Neural progenitor cell (in vitro differentiated cells): ENCODE results near the gene ERBB4. TPM values are rescaled to one million over a fixed set of nuclear protein-coding genes. Genes with fewer than 3 reads are reported as not detected.

ENCODE experiments used
- DNase-seq: peaks from one replicate; pipeline ENCODE4 v3.0.0-alpha.2; 2016; ENCODE audit warnings: low spot score
- H2AFZ ChIP-seq: fragments of 200-600 bp; sonication (generic); replicated peaks from 2 replicates; pipeline ENCODE4 v1.6.1; 2016; ENCODE audit warnings: antibody characterized with exemption
- H3F3A ChIP-seq: fragments of 200-600 bp; sonication (generic); 2 replicates; pipeline ENCODE4 v1.6.1; 2016; ENCODE audit warnings: antibody characterized with exemption, low read depth
- H3K27ac ChIP-seq: fragments of 200-600 bp; sonication (generic); 2 replicates; pipeline ENCODE4 v1.5.1; 2016; ENCODE audit warnings: mild to moderate bottlenecking
- H3K27me3 ChIP-seq: fragments of 200-600 bp; sonication (generic); 2 replicates; pipeline ENCODE4 v1.6.1; 2016; ENCODE audit warnings: mild to moderate bottlenecking, moderate library complexity
- H3K36me3 ChIP-seq: fragments of 200-600 bp; sonication (generic); 2 replicates; pipeline ENCODE4 v1.5.1; 2016
- H3K4me1 ChIP-seq: fragments of 200-600 bp; sonication (generic); 2 replicates; pipeline ENCODE4 v1.6.1; 2016; ENCODE audit warnings: mixed run types
- H3K4me2 ChIP-seq: fragments of 200-600 bp; sonication (generic); 2 replicates; pipeline ENCODE4 v1.6.1; 2016
- H3K4me3 ChIP-seq: fragments of 200-600 bp; sonication (generic); 2 replicates; pipeline ENCODE4 v1.5.1; 2016
- H3K79me2 ChIP-seq: fragments of 200-600 bp; sonication (generic); 2 replicates; pipeline ENCODE4 v1.6.1; 2016; ENCODE audit warnings: low read depth
- H3K9ac ChIP-seq: fragments of 200-600 bp; sonication (generic); 2 replicates; pipeline ENCODE4 v1.6.1; 2016
- H3K9me3 ChIP-seq: fragments of 200-600 bp; sonication (generic); 2 replicates; pipeline ENCODE4 v1.5.1; 2016; ENCODE audit warnings: low read depth
- H4K20me1 ChIP-seq: fragments of 200-600 bp; sonication (generic); 2 replicates; pipeline ENCODE4 v1.6.1; 2016; ENCODE audit warnings: low read depth
- H3K27ac Mint-ChIP-seq: 3 replicates; pipeline ENCODE4 v1.8.0; 2021; ENCODE audit warnings: mixed read lengths
- H3K27me3 Mint-ChIP-seq: 2 replicates; pipeline ENCODE4 v1.8.0; 2022; ENCODE audit warnings: low read depth, mild to moderate bottlenecking, inconsistent platforms, moderate library complexity, mixed read lengths; ENCODE audit not compliant: insufficient read depth
- H3K36me3 Mint-ChIP-seq: 3 replicates; pipeline ENCODE4 v1.8.0; 2021; ENCODE audit warnings: mixed read lengths
- H3K4me1 Mint-ChIP-seq: 3 replicates; pipeline ENCODE4 v1.8.0; 2021; ENCODE audit warnings: mixed read lengths
- H3K4me3 Mint-ChIP-seq: 3 replicates; pipeline ENCODE4 v1.8.0; 2021; ENCODE audit warnings: mild to moderate bottlenecking, moderate library complexity, mixed read lengths
- H3K9me3 Mint-ChIP-seq: 3 replicates; pipeline ENCODE4 v1.8.0; 2020; ENCODE audit warnings: mixed read lengths
- EZH2 ChIP-seq: fragments of 200-600 bp; sonication (generic); IDR thresholded peaks from 2 replicates; pipeline ENCODE4 v1.6.1; 2017; ENCODE audit warnings: antibody characterized with exemption, mild to moderate bottlenecking, moderate library complexity
- EZH2phosphoT487 ChIP-seq: fragments of 200-600 bp; sonication (generic); IDR thresholded peaks from 2 replicates; pipeline ENCODE4 v1.6.1; 2017; ENCODE audit warnings: antibody characterized with exemption
- total RNA-seq: library from RNA; depleted of rRNA; stranded (reverse); fragments of >200 nt; gene quantifications from 2 replicates; pipeline ENCODE4 v1.2.3, GENCODE V29; 2015; ENCODE audit warnings: low replicate concordance
- TF ChIP-seq, protein P1 (sequence below): fragments of 200-600 bp; sonication (generic); IDR thresholded peaks from 2 replicates; pipeline ENCODE4 v1.5.1; 2017; ENCODE audit warnings: antibody characterized with exemption, mild to moderate bottlenecking

Gene ERBB4
- total RNA-seq, 1 donor from 2014 or later, result 1.5 TPM

DNA sequence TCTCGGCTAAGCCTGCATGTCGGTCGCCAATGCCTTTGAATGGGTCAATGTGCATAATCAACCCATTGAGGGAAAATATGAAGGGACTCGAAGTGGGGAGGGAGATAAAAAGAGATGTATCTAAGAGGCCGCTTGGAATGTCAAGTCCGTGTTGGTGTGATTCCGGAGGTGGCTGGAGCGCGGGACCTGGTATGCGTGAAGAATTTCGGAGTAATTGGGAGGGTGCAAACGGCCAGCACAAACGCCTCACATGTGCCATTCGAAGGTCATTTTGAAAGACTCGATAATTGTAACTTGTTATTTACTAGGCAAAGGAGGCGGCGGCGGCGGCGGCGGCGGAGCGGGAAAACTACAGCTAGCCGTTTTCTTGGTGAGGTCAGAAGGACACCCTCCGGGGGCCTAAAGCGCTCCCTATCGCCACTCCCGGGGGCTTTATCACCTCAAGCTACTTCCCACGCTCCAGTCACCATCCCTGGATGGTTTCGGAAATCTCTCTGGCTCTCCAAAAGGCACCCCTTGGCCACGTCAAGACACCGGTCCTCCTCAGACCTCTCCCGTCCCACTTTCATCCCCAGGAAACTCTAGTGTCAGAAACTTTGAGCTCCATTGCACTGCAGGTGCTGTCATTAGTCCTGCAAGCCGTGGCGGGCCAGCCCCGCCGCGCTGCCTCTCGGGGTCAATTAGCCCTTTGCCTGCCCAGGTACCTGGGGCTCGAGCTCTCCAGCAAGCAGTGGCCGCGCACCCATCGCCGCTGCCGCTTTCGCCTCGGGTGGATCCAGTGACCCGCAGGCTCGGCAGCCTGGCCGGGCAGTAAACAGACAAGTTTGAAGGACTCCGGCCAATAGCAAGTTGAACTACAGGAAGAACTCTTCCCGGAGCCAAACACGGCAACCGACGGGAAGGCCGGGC lies 1.5 kb downstream of the ERBB4 start:
- H3K27me3 Mint-ChIP-seq, result peaks cover 13% of the 10 kb centered on the region
- no peak overlapping the region for H2AFZ ChIP-seq

GRCh38 chr2:212535996-212536816 lies 2.4 kb downstream of the ERBB4 start:
- H3K9ac ChIP-seq, result no peak overlapping the region
- Mint-ChIP-seq H3K4me3 (peak overlapping the region; percentile 93), H3K27me3 (peaks cover 13% of the 10 kb centered on the region), H3K9me3 (no peaks in the 10 kb centered on the region), H3K27ac (peak overlapping the region; percentile 98), H3K4me1 (peaks cover 46% of the 10 kb centered on the region), H3K36me3 (no peaks in the 10 kb centered on the region)
- H3K4me2 ChIP-seq, result peak overlapping the region; percentile 90
- no peaks in the 10 kb centered on the region for H3K9me3 ChIP-seq
- H3K27me3 ChIP-seq, result peaks cover 78% of the 10 kb centered on the region
- TF ChIP-seq EZH2, result no peak
- TF ChIP-seq, protein P1, sequence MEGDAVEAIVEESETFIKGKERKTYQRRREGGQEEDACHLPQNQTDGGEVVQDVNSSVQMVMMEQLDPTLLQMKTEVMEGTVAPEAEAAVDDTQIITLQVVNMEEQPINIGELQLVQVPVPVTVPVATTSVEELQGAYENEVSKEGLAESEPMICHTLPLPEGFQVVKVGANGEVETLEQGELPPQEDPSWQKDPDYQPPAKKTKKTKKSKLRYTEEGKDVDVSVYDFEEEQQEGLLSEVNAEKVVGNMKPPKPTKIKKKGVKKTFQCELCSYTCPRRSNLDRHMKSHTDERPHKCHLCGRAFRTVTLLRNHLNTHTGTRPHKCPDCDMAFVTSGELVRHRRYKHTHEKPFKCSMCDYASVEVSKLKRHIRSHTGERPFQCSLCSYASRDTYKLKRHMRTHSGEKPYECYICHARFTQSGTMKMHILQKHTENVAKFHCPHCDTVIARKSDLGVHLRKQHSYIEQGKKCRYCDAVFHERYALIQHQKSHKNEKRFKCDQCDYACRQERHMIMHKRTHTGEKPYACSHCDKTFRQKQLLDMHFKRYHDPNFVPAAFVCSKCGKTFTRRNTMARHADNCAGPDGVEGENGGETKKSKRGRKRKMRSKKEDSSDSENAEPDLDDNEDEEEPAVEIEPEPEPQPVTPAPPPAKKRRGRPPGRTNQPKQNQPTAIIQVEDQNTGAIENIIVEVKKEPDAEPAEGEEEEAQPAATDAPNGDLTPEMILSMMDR, result peak; percentile 28
- TF ChIP-seq EZH2phosphoT487, result peak; percentile 14
- H3K79me2 ChIP-seq, result no peaks in the 10 kb centered on the region
- DNase-seq, result peak; percentile 88
- H3K27ac ChIP-seq, result no peak overlapping the region
- no peaks in the 10 kb centered on the region for H3K36me3 ChIP-seq
- H4K20me1 ChIP-seq, result peaks cover 26% of the 10 kb centered on the region
- H3F3A ChIP-seq, result peaks cover 27% of the 10 kb centered on the region
- H3K4me1 ChIP-seq, result peaks cover 17% of the 10 kb centered on the region
- H2AFZ ChIP-seq, result no peak overlapping the region
- H3K4me3 ChIP-seq, result peak overlapping the region; percentile 77

More for the DNA sequence above, 1.5 kb downstream of the ERBB4 start:
- H3K27ac Mint-ChIP-seq, result peak overlapping the region; percentile 100
- H3K9ac ChIP-seq, result no peak overlapping the region
- no peaks in the 10 kb centered on the region for H3K9me3 Mint-ChIP-seq
- no peaks in the 10 kb centered on the region for H3K79me2 ChIP-seq
- DNase-seq, result peak; percentile 26
- no peaks in the 10 kb centered on the region for H3K36me3 ChIP-seq
- TF ChIP-seq EZH2 (peak; percentile 93), EZH2phosphoT487 (peak; percentile 28)
- TF ChIP-seq, protein P1, result no peak
- peaks cover 27% of the 10 kb centered on the region for H3F3A ChIP-seq
- H3K4me3 Mint-ChIP-seq, result peak overlapping the region; percentile 93
- no peaks in the 10 kb centered on the region for H3K9me3 ChIP-seq
- peaks cover 86% of the 10 kb centered on the region for H3K27me3 ChIP-seq
- peaks cover 17% of the 10 kb centered on the region for H3K4me1 ChIP-seq
- H3K4me1 Mint-ChIP-seq, result peaks cover 40% of the 10 kb centered on the region
- H3K4me3 ChIP-seq, result peak overlapping the region; percentile 77
- no peak overlapping the region for H3K27ac ChIP-seq
- H4K20me1 ChIP-seq, result peaks cover 26% of the 10 kb centered on the region
- peak overlapping the region; percentile 90 for H3K4me2 ChIP-seq
- H3K36me3 Mint-ChIP-seq, result no peaks in the 10 kb centered on the region

DNA sequence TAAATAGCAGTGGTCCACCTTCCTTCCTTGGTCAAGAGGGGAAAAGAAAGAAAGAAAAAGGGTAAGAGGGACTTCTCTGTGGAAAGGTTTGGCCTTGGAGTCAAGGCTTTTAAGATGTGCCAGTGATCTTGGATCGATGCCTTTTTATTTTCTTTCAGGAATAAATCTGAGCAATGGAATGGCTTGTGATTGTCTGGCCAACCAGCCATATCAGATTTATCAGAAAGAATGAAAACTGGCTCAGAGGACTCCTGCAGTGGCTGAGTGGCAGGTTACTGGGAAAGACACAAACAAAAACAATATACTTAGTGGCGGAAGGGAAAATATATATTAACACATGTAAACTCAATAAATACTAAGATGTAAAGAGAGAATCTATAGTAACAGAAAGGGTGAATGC lies 4.3 kb downstream of the ERBB4 start:
- Mint-ChIP-seq H3K36me3 (no peaks in the 10 kb centered on the region), H3K4me1 (peaks cover 48% of the 10 kb centered on the region), H3K4me3 (peak overlapping the region; percentile 93), H3K9me3 (no peaks in the 10 kb centered on the region), H3K27me3 (peaks cover 9% of the 10 kb centered on the region), H3K27ac (peak overlapping the region; percentile 98)
- H3K79me2 ChIP-seq, result no peaks in the 10 kb centered on the region
- H3K4me1 ChIP-seq, result peaks cover 17% of the 10 kb centered on the region
- H4K20me1 ChIP-seq, result peaks cover 26% of the 10 kb centered on the region
- no peak overlapping the region for H2AFZ ChIP-seq
- no peak overlapping the region for H3K4me2 ChIP-seq
- peaks cover 21% of the 10 kb centered on the region for H3F3A ChIP-seq
- H3K9ac ChIP-seq, result no peak overlapping the region
- no peaks in the 10 kb centered on the region for H3K36me3 ChIP-seq
- no peak overlapping the region for H3K4me3 ChIP-seq
- peaks cover 61% of the 10 kb centered on the region for H3K27me3 ChIP-seq
- no peak overlapping the region for H3K27ac ChIP-seq
- TF ChIP-seq EZH2 (no peak), EZH2phosphoT487 (no peak)
- TF ChIP-seq, protein P1, result no peak
- no peaks in the 10 kb centered on the region for H3K9me3 ChIP-seq
- DNase-seq, result no peak
